Iris pigment epithelial cell (primary cell): Measurements from ENCODE around the gene DTX2.
A peak's percentile ranks its signal among the peaks of the same experiment; 100 is the strongest.
"Not testable (repeated sequence)": the region's sequence is repeated elsewhere in the genome, so short reads cannot be mapped to it uniquely, and the experiment has no call there.

Experiments used
- DNase-seq: peaks from one replicate; pipeline ENCODE4 v3.0.0-alpha.2; 2011; ENCODE audit warnings: low read depth

The DTX2 gene

GRCh38 chr7:76512941-76513816 lies 51.7 kb downstream of the DTX2 start:
- DNase-seq, result no peak

- DNase-seq, result no peak
Observed at GRCh38 chr7:76513817-76514799, 52.6 kb downstream of the DTX2 start.

- DNase-seq, result no peak
Observed at GRCh38 chr7:76514926-76515771, 53.6 kb downstream of the DTX2 start.

- no peak for DNase-seq
Observed at GRCh38 chr7:76515999-76516443, 54.5 kb downstream of the DTX2 start.

GRCh38 chr7:76516932-76517331 lies 55.4 kb downstream of the DTX2 start:
- not testable (repeated sequence) for DNase-seq

- not testable (repeated sequence) for DNase-seq
Observed at GRCh38 chr7:76526183-76526582, 64.7 kb downstream of the DTX2 start.

GRCh38 chr7:76531643-76532042 lies 70.1 kb downstream of the DTX2 start:
- DNase-seq, result not testable (repeated sequence)

- not testable (repeated sequence) for DNase-seq
Observed at GRCh38 chr7:76543197-76543596, 81.7 kb downstream of the DTX2 start, which contains the start of gene SPDYE16. SPDYE16 (minus strand) TSS chr7:76543297; CDS start chr7:76541459, 1,838 bp downstream.

GRCh38 chr7:76549025-76549854 lies 87.7 kb downstream of the DTX2 start:
- DNase-seq, result peak; percentile 88

- DNase-seq, result not testable (repeated sequence)
Observed at GRCh38 chr7:76549855-76550248, 88.3 kb downstream of the DTX2 start.

GRCh38 chr7:76551992-76552391 lies 90.5 kb downstream of the DTX2 start:
- not testable (repeated sequence) for DNase-seq
